Measurements from ENCODE around the gene ATN1. TPM values are rescaled to one million over a fixed set of nuclear protein-coding genes. Genes with fewer than 3 reads are reported as not detected.

ATN1 gene
- total and polyA plus RNA-seq, 2 of the 8 experiments (the other 6 are each of a cell fraction or from before 2014, with no cell fraction given): 20.6 to 73.4 TPM

GRCh38 chr12:6948873-6949594 lies 21.3 kb downstream of the ATN1 start:
- no peak overlapping the region for H3K14ac ChIP-seq (ENCODE audit: insufficient read length)
- H2AK5ac ChIP-seq (ENCODE audit: low read depth, low read length): peak overlapping the region; percentile 26; the same call in 1 of the 2 replicates
- TF ChIP-seq E2F6 (IDR thresholded peaks at IDR 0.05): no peak
- TF ChIP-seq MAX (IDR thresholded peaks at IDR 0.05): peak; percentile 55
- TF ChIP-seq SP2 (IDR thresholded peaks at IDR 0.05; ENCODE audit: low read length): no peak
- no peak for TF ChIP-seq SRF (IDR thresholded peaks at IDR 0.05; ENCODE audit: low read depth, low read length)
- no peak for TF ChIP-seq TAF1 (IDR thresholded peaks at IDR 0.05; ENCODE audit: low read depth, low read length)
- TF ChIP-seq CTCF (IDR thresholded peaks at IDR 0.05; ENCODE audit: control extremely low read depth in 1 of 3, insufficient read depth in 1 of 3, low read depth in 1 of 3, low read length in 3 of 3): peak in 1 of 3 experiments; percentile 40; a peak in 1 of 4 replicates
- H2BK5ac ChIP-seq (ENCODE audit: low read depth, low read length): no peak overlapping the region
- ChIA-PET POLR2A (ENCODE audit: partially characterized antibody) (interaction anchor here (0.6 to 44.0 kb wide), 4 partner anchors 20 to 146 kb away, joined by 3 to 1596 read pairs (median 734); partner anchors contain the start of genes ATN1, EMG1, ENO2 and LRRC23), CTCF (ENCODE audit: partially characterized antibody) (interaction anchor here (0.5 to 8.6 kb wide), 8 partner anchors 12 to 625 kb away, joined by 3 to 277 read pairs (median 4); no protein-coding TSS in a partner anchor)
- H3K23me2 ChIP-seq (ENCODE audit: low read depth, low read length): peaks cover 9% of the 10 kb centered on the region
- H2BK15ac ChIP-seq (ENCODE audit: low read length): no peak overlapping the region; the same call in 1 of the 2 replicates
- no peak overlapping the region for H3K9ac ChIP-seq (replicated peaks in 1 of 4; ENCODE audit: extremely low read depth in 1 of 4, low read depth in 3 of 4, low read length in 3 of 4)
- no peak overlapping the region for H2AFZ ChIP-seq (ENCODE audit: low read length)
- H3K18ac ChIP-seq (ENCODE audit: extremely low read depth, low read length): no peak overlapping the region
- no peak overlapping the region for H3K4me2 ChIP-seq (ENCODE audit: insufficient read depth in 1 of 2, low read depth in 2 of 2, low read length in 2 of 2)
- H3K56ac ChIP-seq (replicated peaks; ENCODE audit: insufficient read length, low read depth, low read length): no peak overlapping the region
- no peak overlapping the region for H4K91ac ChIP-seq (replicated peaks; ENCODE audit: insufficient read length, low read length)
- H3K23ac ChIP-seq (ENCODE audit: insufficient read length): no peak overlapping the region
- no peaks in the 10 kb centered on the region for H3K27me3 ChIP-seq (replicated peaks in 1 of 4; ENCODE audit: control insufficient read depth in 3 of 4, extremely low read depth in 1 of 4, insufficient read depth in 3 of 4, low read length in 3 of 4)
- no peak overlapping the region for H3K4me3 ChIP-seq (ENCODE audit: extremely low read depth in 1 of 4, insufficient read depth in 2 of 4, low read depth in 3 of 4, low read length in 4 of 4)
- H3K4me1 ChIP-seq (replicated peaks in 1 of 4; ENCODE audit: control insufficient read depth in 3 of 4, insufficient read depth in 4 of 4, low read length in 3 of 4): peaks cover 6 to 34% (median 18%) of the 10 kb centered on the region in 4 experiments
- no peak overlapping the region; the same call in 1 of the 2 replicates for H4K8ac ChIP-seq (ENCODE audit: extremely low read depth, insufficient read depth, low read length)
- peaks cover 5% of the 10 kb centered on the region for H3K79me1 ChIP-seq (ENCODE audit: low read depth, low read length)
- DNase-seq (ENCODE audit: low read depth in 1 of 2, low spot score in 2 of 2) (no peak), FAIRE-seq (no peak)
- H2BK120ac ChIP-seq (replicated peaks; ENCODE audit: low read depth, low read length): no peak overlapping the region
- H2BK12ac ChIP-seq (ENCODE audit: low read depth, low read length): no peak overlapping the region
- 93% methylated on average over 13 of the region's 15 CpGs; no CpG with 5 or more reads in 1 of the 2 experiments for WGBS, 2 experiments (ENCODE audit: extremely low coverage in 1 of 2, insufficient coverage in 1 of 2, insufficient read length in 1 of 2, insufficient replicate concordance in 2 of 2, low coverage in 1 of 2, low lambda C conversion rate in 2 of 2, missing lambda C conversion rate in 1 of 2)
- H3K27ac ChIP-seq (ENCODE audit: low read depth, low read length): no peak overlapping the region
- no peaks in the 10 kb centered on the region for H4K20me1 ChIP-seq (replicated peaks in 1 of 2; ENCODE audit: control insufficient read depth in 1 of 2, insufficient read depth in 2 of 2, low read length in 2 of 2)
- H4K5ac ChIP-seq (ENCODE audit: insufficient read length, low read depth, low read length): no peak overlapping the region
- H3K36me3 ChIP-seq (ENCODE audit: control insufficient read depth in 2 of 4, insufficient read depth in 4 of 4, low read length in 3 of 4): no peaks in the 10 kb centered on the region
- H3K79me2 ChIP-seq (ENCODE audit: control insufficient read depth in 1 of 2, insufficient read depth in 2 of 2, low read length in 2 of 2): no peaks in the 10 kb centered on the region; a peak in 1 of 4 replicates
- H2BK20ac ChIP-seq (ENCODE audit: low read length): no peak overlapping the region
- H3K4ac ChIP-seq (replicated peaks; ENCODE audit: insufficient read length, low read depth, low read length): no peak overlapping the region
- no peaks in the 10 kb centered on the region for H3K9me3 ChIP-seq (ENCODE audit: insufficient read depth in 2 of 2, low read depth in 1 of 2, low read length in 1 of 2)

Data from H1 (cell line).